GM23338 (cell line): ENCODE measurements around the gene HHAT. TPM values are rescaled to one million over a fixed set of nuclear protein-coding genes. Genes with fewer than 3 reads are reported as not detected.

ENCODE experiments used
- ATAC-seq: fragments of 200-7000 bp; cut with Tn5 transposase; 3 replicates; pipeline ENCODE4 v1.9.1; 2020
- DNase-seq: peaks from one replicate; pipeline ENCODE4 v3.0.0-alpha.2; 2015; ENCODE audit warnings: low spot score
- H2AFZ ChIP-seq: fragments of 200-600 bp; sonication (generic); 2 replicates; pipeline ENCODE4 v1.8.0; 2016; ENCODE audit warnings: antibody characterized with exemption, mild to moderate bottlenecking, moderate library complexity
- H3F3A ChIP-seq: fragments of 200-600 bp; sonication (generic); replicated peaks from 2 replicates; pipeline ENCODE4 v1.8.0; 2017; ENCODE audit warnings: antibody characterized with exemption, mixed run types, low read depth
- H3K27ac ChIP-seq: fragments of 200-600 bp; sonication (generic); 2 replicates; pipeline ENCODE4 v1.6.1; 2016; ENCODE audit warnings: low read depth
- H3K27me3 ChIP-seq: fragments of 200-600 bp; sonication (generic); 2 replicates; pipeline ENCODE4 v1.8.0; 2016; ENCODE audit warnings: mild to moderate bottlenecking, mixed run types, moderate library complexity; ENCODE audit not compliant: insufficient read depth
- H3K36me3 ChIP-seq: fragments of 200-600 bp; sonication (generic); 2 replicates; pipeline ENCODE4 v1.8.0; 2016; ENCODE audit warnings: mild to moderate bottlenecking; ENCODE audit not compliant: insufficient read depth
- H3K4me1 ChIP-seq: fragments of 200-600 bp; sonication (generic); 2 replicates; pipeline ENCODE4 v1.8.0; 2016; ENCODE audit warnings: mild to moderate bottlenecking, moderate library complexity; ENCODE audit not compliant: insufficient read depth
- H3K4me2 ChIP-seq: fragments of 200-600 bp; sonication (generic); 2 replicates; pipeline ENCODE4 v1.7.1; 2017; ENCODE audit warnings: mixed run types
- H3K4me3 ChIP-seq: fragments of 200-600 bp; sonication (generic); 2 replicates; pipeline ENCODE4 v1.6.1; 2016; ENCODE audit warnings: mixed run types
- H3K79me2 ChIP-seq: fragments of 200-600 bp; sonication (generic); replicated peaks from 2 replicates; pipeline ENCODE4 v1.8.0; 2017; ENCODE audit warnings: mild to moderate bottlenecking; ENCODE audit not compliant: insufficient read depth
- H3K9me2 ChIP-seq: fragments of 200-600 bp; sonication (generic); 2 replicates; pipeline ENCODE4 v1.8.0; 2017; ENCODE audit not compliant: insufficient read depth
- H4K20me1 ChIP-seq: fragments of 200-600 bp; sonication (generic); replicated peaks from 2 replicates; pipeline ENCODE4 v1.8.0; 2017; ENCODE audit warnings: mild to moderate bottlenecking; ENCODE audit not compliant: insufficient read depth
- H3K27ac Mint-ChIP-seq: 2 replicates; pipeline ENCODE4 v1.8.0; 2020; ENCODE audit warnings: inconsistent platforms, mild to moderate bottlenecking, moderate library complexity, mixed read lengths
- H3K27me3 Mint-ChIP-seq: 3 replicates; pipeline ENCODE4 v1.8.0; 2022; ENCODE audit warnings: low read depth, mild to moderate bottlenecking, moderate library complexity, mixed read lengths, inconsistent platforms; ENCODE audit not compliant: insufficient read depth, poor library complexity
- H3K36me3 Mint-ChIP-seq: 3 replicates; pipeline ENCODE4 v1.8.0; 2021; ENCODE audit warnings: low read depth, mild to moderate bottlenecking, inconsistent platforms, moderate library complexity, mixed read lengths
- H3K4me1 Mint-ChIP-seq: 3 replicates; pipeline ENCODE4 v1.8.0; 2020; ENCODE audit warnings: mild to moderate bottlenecking, inconsistent platforms, mixed read lengths
- H3K4me3 Mint-ChIP-seq: 3 replicates; pipeline ENCODE4 v1.8.0; 2021; ENCODE audit warnings: moderate library complexity, mild to moderate bottlenecking, inconsistent platforms, mixed read lengths
- H3K9me3 Mint-ChIP-seq: 3 replicates; pipeline ENCODE4 v1.8.0; 2020; ENCODE audit warnings: moderate library complexity, mild to moderate bottlenecking, inconsistent platforms, mixed read lengths
- ETS1 ChIP-seq: IDR thresholded peaks from 2 replicates; pipeline ENCODE4 v1.6.1; 2016; ENCODE audit warnings: antibody characterized with exemption
- POLR2AphosphoS5 ChIP-seq: IDR thresholded peaks from 2 replicates; pipeline ENCODE4 v1.6.1; 2016; ENCODE audit warnings: antibody characterized with exemption, low read depth
- REST ChIP-seq: IDR thresholded peaks from one replicate; pipeline ENCODE4 v1.6.1; 2018; ENCODE audit warnings: antibody characterized with exemption; ENCODE audit not compliant: unreplicated experiment
- STAT1 ChIP-seq: IDR thresholded peaks from one replicate; pipeline ENCODE4 v1.6.1; 2016; ENCODE audit warnings: antibody characterized with exemption; ENCODE audit not compliant: unreplicated experiment
- ZNF462 ChIP-seq: fragments of 250-450 bp; sonication (Bioruptor Pico); IDR thresholded peaks from 2 replicates; pipeline ENCODE4 v1.5.0; 2020; ENCODE audit warnings: mild to moderate bottlenecking, moderate library complexity
- polyA plus RNA-seq: library from polyadenylated mRNA; unstranded; fragments of >200 nt; fragmentation: Nextera tagmentation; extraction: Ambion mirVana; gene quantifications from 2 replicates; pipeline ENCODE4 v1.2.1, GENCODE V29; 2016
- total RNA-seq: library from RNA; depleted of rRNA; stranded (reverse); fragments of >200 nt; shearing (Covaris generic); gene quantifications from 2 replicates; pipeline ENCODE4 v1.2.3, GENCODE V29; 2014

The HHAT gene
- total and polyA plus RNA-seq, 2 experiments from 2014 or later, result 0.11 to 0.66 TPM

GRCh38 chr1:210669951-210670350, 341.2 kb downstream of the HHAT start:
- Histone ChIP-seq H3F3A (no peaks in the 10 kb centered on the region), H3K36me3 (no peaks in the 10 kb centered on the region), H3K4me1 (no peaks in the 10 kb centered on the region), H3K4me2 (no peak overlapping the region), H3K27ac (no peak overlapping the region), H4K20me1 (no peaks in the 10 kb centered on the region), H3K79me2 (no peaks in the 10 kb centered on the region), H2AFZ (no peak overlapping the region), H3K4me3 (no peak overlapping the region), H3K9me2 (0 out of 2 replicates have a peak, but pooled peaks cover 5% of the 10 kb centered on the region), H3K27me3 (no peaks in the 10 kb centered on the region)
- Mint-ChIP-seq H3K9me3 (no peaks in the 10 kb centered on the region; the same call in 2 of the 3 replicates), H3K4me1 (no peaks in the 10 kb centered on the region), H3K27me3 (peaks cover 2% of the 10 kb centered on the region), H3K4me3 (no peak overlapping the region), H3K27ac (no peak overlapping the region), H3K36me3 (no peaks in the 10 kb centered on the region)
- DNase-seq, result no peak
- TF ChIP-seq ETS1 (no peak), STAT1 (no peak), REST (no peak), ZNF462 (CRISPR knock-in tag) (no peak), POLR2AphosphoS5 (no peak)
- no peak for ATAC-seq
